ENCODE data around the gene LILRB3.
A peak's percentile ranks its signal among the peaks of the same experiment; 100 is the strongest.

Gene LILRB3

GRCh38 chr19:54180691-54181091 is 42.1 kb downstream of the LILRB3 start:
- no peak for DNase-seq (ENCODE audit: low spot score)
- in situ Hi-C loops (cut with MboI; ENCODE audit: low sequenced_read_pairs, unreplicated experiment), result no loop called here
- no peak for TF ChIP-seq CTCF (IDR thresholded peaks at IDR 0.05; ENCODE audit: borderline replicate concordance, control extremely low read depth, extremely low read depth, insufficient read depth, missing control alignments)

DNA sequence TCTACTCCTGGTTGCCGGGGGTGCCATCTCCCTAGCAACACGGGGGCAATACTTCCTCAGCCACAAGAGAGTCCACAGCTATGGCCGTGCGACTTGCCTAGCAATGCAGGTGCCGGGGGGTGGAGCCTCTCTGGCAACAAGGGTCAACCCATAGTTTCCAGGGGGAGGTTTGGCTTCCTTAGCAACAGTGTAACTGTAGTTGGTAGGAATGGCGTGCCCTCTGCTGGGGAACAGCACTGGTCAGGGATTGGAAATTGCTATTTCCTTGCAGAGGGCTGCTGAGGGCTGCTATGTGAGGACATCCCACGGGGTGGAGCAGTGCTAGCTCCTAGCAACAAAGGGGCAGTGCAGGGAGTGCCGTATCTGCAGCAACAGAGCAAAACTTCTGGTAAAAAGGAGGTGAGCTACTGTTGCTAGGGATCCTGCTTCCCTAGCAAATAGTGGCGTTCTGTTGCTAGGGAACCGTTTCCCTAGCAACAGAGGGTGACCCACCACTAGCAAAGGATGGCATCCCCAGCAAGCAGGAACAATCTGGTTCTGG is 42.8 kb downstream of the LILRB3 start:
- DNase-seq (ENCODE audit: low spot score), result peak; percentile 25
- in situ Hi-C loops (cut with MboI; ENCODE audit: low sequenced_read_pairs, unreplicated experiment), result no loop called here
- TF ChIP-seq CTCF (IDR thresholded peaks at IDR 0.05; ENCODE audit: borderline replicate concordance, control extremely low read depth, extremely low read depth, insufficient read depth, missing control alignments), result no peak

DNA sequence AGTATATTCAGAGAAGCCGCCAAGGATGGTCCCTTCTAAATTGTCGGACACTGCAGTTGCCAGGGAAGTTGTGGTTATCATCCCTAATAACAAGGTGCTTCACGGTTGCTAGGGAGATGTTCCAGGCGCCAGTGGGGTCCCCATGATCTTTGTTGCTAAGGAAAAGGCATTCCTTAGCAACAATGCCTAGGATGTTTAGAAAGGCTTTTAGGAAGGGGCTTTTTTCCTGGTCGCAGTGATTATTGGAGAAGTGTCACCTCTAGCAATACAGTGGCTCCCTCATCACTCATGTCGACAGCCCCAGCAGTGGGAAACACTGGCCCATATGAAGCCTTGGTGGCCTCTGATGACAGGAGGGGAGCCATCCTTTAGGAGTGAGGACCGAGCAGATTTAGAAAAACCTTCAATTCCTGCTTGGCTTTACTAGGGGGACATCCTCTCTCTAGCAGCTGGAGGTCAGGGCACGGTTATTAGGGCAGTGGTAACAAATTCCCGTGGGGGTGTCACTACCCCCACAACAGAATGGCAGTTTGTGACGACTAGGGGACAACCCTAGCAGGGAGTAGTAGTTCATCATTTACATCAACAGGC is 43.5 kb downstream of the LILRB3 start:
- in situ Hi-C loops (cut with MboI; ENCODE audit: low sequenced_read_pairs, unreplicated experiment), result no loop called here
- no peak for TF ChIP-seq CTCF (IDR thresholded peaks at IDR 0.05; ENCODE audit: borderline replicate concordance, control extremely low read depth, extremely low read depth, insufficient read depth, missing control alignments)
- DNase-seq (ENCODE audit: low spot score), result no peak

GRCh38 chr19:54178581-54179261 is 44.1 kb downstream of the LILRB3 start:
- in situ Hi-C loops (cut with MboI; ENCODE audit: low sequenced_read_pairs, unreplicated experiment), result no loop called here
- DNase-seq (ENCODE audit: low spot score), result no peak
- TF ChIP-seq CTCF (IDR thresholded peaks at IDR 0.05; ENCODE audit: borderline replicate concordance, control extremely low read depth, extremely low read depth, insufficient read depth, missing control alignments), result no peak

DNA sequence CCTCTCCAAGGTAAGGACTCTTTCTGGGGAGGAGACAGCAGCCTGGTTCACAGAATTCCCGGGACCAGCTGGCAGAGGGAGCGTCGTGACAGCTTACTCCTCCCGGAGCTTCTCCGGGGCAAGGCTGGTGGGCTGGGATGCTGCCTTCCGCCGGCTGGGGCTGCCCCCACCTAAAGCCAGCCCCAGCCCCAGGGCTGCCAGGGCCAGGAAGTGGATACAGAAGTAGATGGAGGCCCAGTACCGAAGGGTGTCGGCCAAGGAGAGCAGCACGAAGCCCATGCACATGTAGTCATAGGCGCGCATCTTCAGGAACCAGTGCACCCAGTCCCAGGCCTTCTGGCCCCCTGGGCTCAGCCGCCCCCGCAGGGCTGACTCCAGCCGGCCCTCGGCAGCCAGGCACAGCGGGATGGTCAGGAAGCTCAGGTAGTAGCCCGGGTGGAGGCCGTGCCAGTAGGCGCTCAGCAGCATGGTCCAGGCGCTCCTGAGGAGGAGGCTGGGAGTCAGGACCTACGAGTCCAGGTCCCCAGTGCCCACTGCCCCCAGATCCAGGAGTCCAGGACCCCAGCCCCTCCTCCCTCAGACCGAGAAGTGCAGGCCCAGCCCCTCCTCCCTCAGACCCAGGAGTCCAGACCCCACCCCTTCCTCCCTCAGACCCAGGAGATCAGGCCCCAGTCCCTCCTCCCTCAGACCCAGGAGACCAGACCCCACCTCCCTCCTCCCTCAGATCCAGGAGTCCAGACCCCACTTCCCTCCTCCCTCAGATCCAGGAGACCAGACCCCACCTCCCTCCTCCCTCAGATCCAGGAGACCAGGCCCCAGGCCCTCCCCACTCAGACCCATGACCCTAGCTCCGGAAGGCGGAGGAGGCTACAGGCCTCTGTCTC is 48.6 kb downstream of the LILRB3 start:
- no peak for TF ChIP-seq CTCF (IDR thresholded peaks at IDR 0.05; ENCODE audit: borderline replicate concordance, control extremely low read depth, extremely low read depth, insufficient read depth, missing control alignments)
- no peak for DNase-seq (ENCODE audit: low spot score)
- in situ Hi-C loops (cut with MboI; ENCODE audit: low sequenced_read_pairs, unreplicated experiment), result no loop called here

- in situ Hi-C loops (cut with MboI; ENCODE audit: low sequenced_read_pairs, unreplicated experiment), result no loop called here
- no peak for DNase-seq (ENCODE audit: low spot score)
- TF ChIP-seq CTCF (IDR thresholded peaks at IDR 0.05; ENCODE audit: borderline replicate concordance, control extremely low read depth, extremely low read depth, insufficient read depth, missing control alignments), result no peak
Measured at GRCh38 chr19:54173359-54173699, 49.5 kb downstream of the LILRB3 start.

Data from GM13976 (cell line).